Skeletal muscle satellite cell (primary cell): ENCODE results near the gene HSFX1. TPM values are rescaled to one million over a fixed set of nuclear protein-coding genes. Genes with fewer than 3 reads are reported as not detected.

Source experiments
- H3K27me3 ChIP-seq: 2 replicates; pipeline ENCODE4 v1.7.0; 2013; ENCODE audit warnings: low read length; ENCODE audit not compliant: control insufficient read depth, insufficient read depth
- H3K36me3 ChIP-seq: 2 replicates; pipeline ENCODE4 v1.7.0; 2013; ENCODE audit warnings: mild to moderate bottlenecking, control low read depth, low read length; ENCODE audit not compliant: insufficient read depth
- H3K4me1 ChIP-seq: 2 replicates; pipeline ENCODE4 v1.7.0; 2013; ENCODE audit warnings: low read length; ENCODE audit not compliant: control insufficient read depth, insufficient read depth
- H3K4me2 ChIP-seq: 2 replicates; pipeline ENCODE4 v1.7.0; 2013; ENCODE audit warnings: mild to moderate bottlenecking, low read length
- H3K4me3 ChIP-seq: 2 replicates; pipeline ENCODE4 v1.7.0; 2013; ENCODE audit warnings: low read length
- H3K9ac ChIP-seq: 2 replicates; pipeline ENCODE4 v1.7.0; 2013; ENCODE audit warnings: mild to moderate bottlenecking, low read depth, low read length, moderate library complexity
- H3K9me3 ChIP-seq: replicated peaks from 2 replicates; pipeline ENCODE4 v1.7.0; 2013; ENCODE audit warnings: mild to moderate bottlenecking, control low read depth, low read length
- small RNA-seq: library from RNA; depleted of rRNA; stranded (forward); fragments of <200 nt; gene quantifications from one replicate; pipeline ENCODE3, GENCODE V24; 2012

The HSFX1 gene

GRCh38 chrX:149818652-149819051, 44.8 kb downstream of the HSFX1 start:
- Histone ChIP-seq H3K4me1 (no peaks in the 10 kb centered on the region), H3K4me3 (no peak overlapping the region), H3K27me3 (no peaks in the 10 kb centered on the region), H3K4me2 (no peak overlapping the region), H3K36me3 (no peaks in the 10 kb centered on the region), H3K9ac (no peak overlapping the region), H3K9me3 (no peaks in the 10 kb centered on the region)

- H3K27me3 ChIP-seq = no peaks in the 10 kb centered on the region
- no peaks in the 10 kb centered on the region for H3K36me3 ChIP-seq
- H3K9ac ChIP-seq = no peak overlapping the region
- no peak overlapping the region for H3K4me2 ChIP-seq
- no peak overlapping the region for H3K4me3 ChIP-seq
- no peaks in the 10 kb centered on the region for H3K4me1 ChIP-seq
- H3K9me3 ChIP-seq = no peaks in the 10 kb centered on the region
Measured at GRCh38 chrX:149819371-149819770, 45.5 kb downstream of the HSFX1 start.

GRCh38 chrX:149825424-149825823, 51.6 kb downstream of the HSFX1 start:
- no peaks in the 10 kb centered on the region for H3K4me1 ChIP-seq
- no peaks in the 10 kb centered on the region for H3K9me3 ChIP-seq
- no peaks in the 10 kb centered on the region for H3K27me3 ChIP-seq
- H3K4me2 ChIP-seq = no peak overlapping the region
- H3K36me3 ChIP-seq = no peaks in the 10 kb centered on the region
- no peak overlapping the region for H3K4me3 ChIP-seq
- no peak overlapping the region for H3K9ac ChIP-seq

Small RNA genes within 50 kb of the gene (small RNA-seq; reads per million reads assigned to genes)
- gene AC244098.1 = not detected
- gene AC244098.2 = not detected
- not detected for gene AC244098.3
